ENCODE data around the gene MBOAT1.

GRCh38 chr6:20215310-20215709 is 3.0 kb upstream of the MBOAT1 start:
- TF ChIP-seq EZH2 (IDR thresholded peaks at IDR 0.05) = no peak
- no peak for TF ChIP-seq POLR2AphosphoS5 (IDR thresholded peaks at IDR 0.05; ENCODE audit: borderline replicate concordance, low read depth, low read length)
- no peak for TF ChIP-seq FOXP2 (optimal IDR thresholded peaks at IDR 0.05; ENCODE audit: control extremely low read depth, extremely low read length, insufficient read depth)
